Bone marrow (tissue), 2 donors: ENCODE measurements around the gene VSTM4.

Experiments used
- DNase-seq, 2 donors: peaks; one replicate each; lab custom pipeline; 2025; lab: John Stamatoyannopoulos, UW

Gene VSTM4, protein sequence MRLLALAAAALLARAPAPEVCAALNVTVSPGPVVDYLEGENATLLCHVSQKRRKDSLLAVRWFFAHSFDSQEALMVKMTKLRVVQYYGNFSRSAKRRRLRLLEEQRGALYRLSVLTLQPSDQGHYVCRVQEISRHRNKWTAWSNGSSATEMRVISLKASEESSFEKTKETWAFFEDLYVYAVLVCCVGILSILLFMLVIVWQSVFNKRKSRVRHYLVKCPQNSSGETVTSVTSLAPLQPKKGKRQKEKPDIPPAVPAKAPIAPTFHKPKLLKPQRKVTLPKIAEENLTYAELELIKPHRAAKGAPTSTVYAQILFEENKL

DNA sequence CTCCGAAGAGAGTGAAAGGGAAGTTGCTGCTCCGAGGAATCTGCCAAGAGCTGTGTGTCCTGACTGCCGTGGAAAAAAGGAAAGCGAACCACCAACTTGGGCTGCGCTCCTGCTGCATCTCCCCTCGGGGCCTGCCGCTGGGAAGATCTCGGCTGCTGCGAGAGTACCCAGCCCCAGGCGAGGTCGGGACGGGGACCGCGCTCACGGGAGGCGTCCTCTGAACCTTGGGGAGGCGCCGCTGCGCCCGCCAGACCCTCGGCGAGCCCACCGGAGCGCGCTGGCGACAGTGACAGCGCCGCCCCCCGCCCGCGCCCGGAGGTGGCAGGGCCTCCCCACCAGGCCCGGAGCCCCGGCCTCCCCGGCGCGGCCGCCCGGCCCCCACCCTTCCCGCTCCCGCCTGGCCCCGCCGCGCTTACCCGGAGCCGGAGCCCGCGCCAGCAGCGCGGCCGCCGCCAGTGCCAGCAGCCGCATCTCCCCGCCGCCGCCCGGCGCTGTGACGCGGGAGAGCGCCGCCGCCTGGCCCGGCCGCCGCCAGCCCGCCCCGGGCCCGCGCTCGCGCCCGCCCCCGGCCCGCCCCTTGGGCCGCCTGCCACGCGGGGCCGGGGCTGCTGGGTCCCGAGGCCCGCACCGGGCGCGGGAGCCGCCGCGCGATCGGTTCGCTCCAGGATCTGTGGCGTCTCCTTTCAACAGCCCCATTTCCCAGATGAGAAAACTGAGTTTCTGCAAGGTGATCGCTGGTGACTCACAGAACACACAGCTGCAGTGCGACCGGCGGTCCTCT is at the start of gene VSTM4:
Gene VSTM4 (minus strand): TSS at position 508 of the 781 bp plus-strand sequence. CDS start 37 bp downstream, at position 471.
- no peak for DNase-seq

DNA sequence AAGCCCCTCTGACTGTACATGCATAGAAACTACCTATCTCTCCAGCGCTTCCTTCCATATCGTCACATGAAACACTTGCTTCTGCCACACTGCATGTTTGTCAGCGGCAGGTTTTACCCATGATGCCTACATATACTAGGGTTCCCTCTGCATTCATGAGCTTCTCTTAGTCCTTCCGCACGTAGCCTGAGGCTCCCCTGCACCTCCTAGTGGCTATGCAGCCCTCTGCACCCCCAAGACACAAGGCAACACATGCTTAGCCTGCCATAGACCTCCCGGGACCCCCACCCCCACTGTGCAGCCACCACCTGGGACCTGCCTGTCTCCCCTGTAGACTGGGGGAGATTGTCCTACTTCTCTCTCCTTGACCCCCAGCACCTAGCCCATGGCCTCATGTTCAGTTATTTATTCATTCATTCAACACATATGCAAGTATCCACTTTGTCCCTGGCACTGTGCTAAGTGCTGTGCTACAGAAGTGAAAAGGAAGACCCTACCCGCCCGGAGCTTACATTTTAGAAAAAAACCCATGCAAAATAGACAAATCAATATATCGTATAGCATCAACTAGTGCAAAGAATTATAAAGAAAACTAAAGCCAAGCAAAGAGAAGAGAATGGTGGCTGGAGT is 49.4 kb upstream of the VSTM4 start:
- DNase-seq, result peak in 1 of 2 donors; percentile 56

DNA sequence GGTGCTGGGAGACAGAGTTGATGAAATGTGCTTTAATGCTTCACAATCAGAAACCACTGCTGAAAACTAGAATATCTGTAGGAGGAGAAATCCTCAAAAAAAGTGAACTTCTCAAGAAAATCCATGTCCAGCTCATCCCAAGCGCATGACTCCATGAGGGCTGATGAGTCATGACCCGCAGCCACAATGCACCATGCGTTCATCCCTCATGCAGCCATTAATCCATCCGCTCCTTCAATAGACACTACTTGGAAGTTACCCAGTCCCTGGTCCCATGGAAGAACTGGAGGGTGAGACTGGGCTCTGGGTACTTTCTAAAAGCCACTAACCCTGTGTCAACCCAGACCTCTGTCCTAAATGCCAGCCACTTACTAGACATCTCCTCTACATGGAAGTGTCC is 48.4 kb upstream of the VSTM4 start:
- no peak for DNase-seq

DNA sequence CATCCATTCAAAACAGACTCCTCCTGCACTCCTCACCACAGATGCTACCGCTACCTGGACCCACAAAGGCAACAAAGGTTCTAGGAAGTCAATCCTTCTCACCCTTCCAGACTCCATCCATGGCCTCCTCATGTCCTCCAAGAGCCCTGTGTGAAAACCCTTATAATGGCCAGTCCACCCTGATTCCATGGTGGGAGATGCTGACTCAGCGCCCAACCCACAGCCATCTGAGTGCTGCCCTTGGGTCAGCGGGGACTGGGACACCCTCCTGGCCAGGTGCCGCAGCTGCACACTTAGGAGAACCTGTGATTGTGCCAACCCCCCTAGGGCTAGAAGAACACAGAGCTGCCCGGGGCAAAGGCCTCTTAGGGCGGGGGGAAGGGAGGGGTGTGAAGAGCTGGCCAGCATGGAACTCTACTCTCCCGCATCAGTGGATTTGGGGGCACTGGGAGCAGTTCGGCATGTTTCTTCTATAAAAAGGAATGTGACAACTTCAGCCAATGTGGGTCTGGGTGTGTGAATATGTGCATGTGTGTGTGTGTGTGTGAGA is 47.5 kb upstream of the VSTM4 start:
- DNase-seq, result no peak

DNA sequence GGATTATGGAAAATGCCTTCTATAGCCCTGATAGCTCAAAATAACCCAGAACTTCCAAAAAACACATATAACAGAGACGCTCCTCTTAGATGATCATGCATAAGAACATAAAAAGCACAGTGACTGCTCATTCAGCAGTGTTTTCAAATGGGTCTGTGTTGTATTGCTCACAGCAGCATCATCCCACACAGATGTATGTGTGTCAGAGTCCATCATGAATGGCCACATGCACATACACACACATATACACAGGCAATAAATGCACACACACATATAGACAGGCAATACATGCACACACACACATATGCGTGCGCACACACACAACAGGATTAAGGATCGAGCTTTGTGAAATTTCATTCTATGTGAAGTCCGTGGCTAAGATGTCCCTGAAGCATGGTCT is 46.7 kb upstream of the VSTM4 start:
- DNase-seq, result no peak

DNA sequence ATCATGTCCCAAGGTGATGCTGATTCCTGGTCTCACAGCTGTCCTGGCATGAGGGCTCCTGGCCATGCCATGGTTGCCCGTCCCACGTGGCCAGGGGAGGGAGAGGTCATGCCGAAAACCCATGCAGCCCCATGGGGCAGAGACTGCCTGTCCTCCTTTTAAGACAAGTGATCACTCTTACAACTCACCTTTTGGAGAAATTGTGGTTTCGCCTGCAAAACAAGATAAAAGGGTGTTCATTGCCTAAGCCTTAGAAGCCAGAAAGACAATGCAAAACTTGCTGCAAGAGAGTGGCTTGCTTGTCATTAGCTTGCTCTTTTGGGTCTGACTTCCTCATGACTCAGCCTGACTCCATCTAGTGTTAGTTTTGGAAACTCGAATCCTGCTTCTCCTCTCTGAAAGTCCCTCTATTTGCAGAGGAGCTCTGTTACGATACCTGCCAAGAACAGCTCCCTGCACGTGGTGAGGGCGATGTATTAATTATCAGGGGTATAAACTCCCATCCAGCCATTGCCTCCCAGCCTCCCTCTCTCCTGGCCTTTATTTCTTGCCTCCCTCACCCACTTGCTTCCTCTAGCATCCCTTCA is 46.2 kb upstream of the VSTM4 start:
- peak in 1 of 2 donors; percentile 38 for DNase-seq

DNA sequence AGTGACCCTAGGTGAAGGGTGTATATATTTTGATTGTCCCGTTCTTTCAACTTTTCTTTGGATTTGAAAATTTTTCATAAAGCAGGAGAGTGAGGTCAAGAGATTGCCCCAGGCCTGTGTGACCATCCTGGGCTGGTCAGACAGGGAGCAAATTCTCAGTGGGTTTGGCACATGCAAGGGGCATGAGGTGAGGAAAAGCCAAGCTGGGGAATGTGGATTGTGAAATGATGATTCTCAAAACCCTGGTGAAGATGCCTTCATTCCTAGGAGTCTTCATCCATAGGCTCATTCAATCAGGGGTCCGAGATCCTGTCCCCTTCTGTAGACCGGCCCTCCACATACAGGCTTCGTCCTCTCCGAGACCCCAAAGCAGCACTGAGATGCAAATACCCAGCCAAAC is 45.5 kb upstream of the VSTM4 start:
- no peak for DNase-seq

DNA sequence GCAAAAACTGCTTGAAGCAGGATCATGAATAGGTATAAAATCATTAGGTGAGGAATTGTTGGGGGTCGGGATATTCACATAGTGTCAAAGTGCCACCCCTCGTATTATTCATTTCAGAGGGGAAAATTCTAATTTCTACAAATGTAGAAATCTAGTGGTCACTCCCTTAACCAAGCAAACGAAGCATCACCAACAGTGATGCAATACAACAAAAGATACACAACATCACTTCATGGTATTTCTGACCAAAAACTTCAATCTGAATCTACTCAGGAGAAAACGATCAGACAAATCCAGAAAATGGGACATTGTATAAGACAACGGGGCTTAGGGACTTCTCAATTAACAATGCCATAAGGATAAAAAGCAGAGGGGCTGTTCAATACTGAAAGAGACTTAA is 44.8 kb upstream of the VSTM4 start:
- no peak for DNase-seq

DNA sequence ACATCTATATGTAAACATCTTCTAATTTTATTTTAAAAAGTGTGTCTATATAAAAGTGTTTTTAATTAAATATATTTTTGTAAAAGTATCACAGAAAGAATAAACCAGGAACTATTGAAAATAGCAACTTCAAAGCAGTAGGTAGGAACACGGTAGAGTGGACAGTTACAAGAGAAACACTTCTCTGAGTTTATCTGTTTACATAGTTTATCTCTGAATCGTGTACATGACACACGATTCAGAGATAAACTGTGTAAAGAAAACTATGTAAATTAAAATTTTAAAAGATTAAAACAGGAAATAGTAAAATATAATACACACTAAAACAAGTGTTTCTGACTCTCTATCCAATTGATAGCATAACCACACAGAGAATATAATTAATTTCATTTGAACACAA is 43.6 kb upstream of the VSTM4 start:
- no peak for DNase-seq

DNA sequence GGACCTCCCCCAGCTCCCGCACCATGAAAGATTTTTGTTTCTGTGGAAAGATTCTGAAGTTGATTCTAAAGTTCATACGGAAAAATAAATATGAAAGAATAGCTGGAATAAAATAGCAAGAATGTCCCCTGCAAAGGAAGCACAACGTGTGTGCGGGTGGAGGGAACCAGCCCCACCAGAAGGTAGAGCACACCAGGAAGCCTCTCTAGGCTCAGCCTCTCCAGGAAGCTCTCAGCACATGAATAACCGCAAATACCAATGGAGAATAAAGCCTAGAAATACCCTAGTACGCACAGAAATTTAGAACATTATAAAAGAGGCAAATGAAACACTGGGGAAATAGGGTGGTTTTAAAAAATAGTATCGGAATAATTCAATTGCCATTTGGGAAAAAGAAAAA is 43.1 kb upstream of the VSTM4 start:
- DNase-seq, result no peak

DNA sequence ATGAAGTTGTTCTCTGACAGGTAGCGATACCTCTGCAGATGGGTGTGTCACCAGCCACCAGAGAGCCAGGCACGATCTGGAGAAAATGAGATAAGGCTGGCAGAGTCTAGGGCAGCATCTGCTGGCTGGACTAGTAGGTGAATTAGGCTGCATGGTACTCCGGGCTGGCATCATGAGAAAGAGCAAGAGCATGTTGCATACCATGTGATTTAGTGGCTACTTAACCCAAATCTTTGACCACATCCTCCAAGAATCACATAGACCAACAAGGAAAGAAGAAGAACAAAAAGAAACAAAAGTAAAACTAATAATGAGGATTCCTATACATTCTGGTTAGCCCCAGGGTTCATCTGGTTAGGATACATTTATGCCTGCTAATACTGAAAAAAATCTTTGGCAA is 41.9 kb upstream of the VSTM4 start:
- no peak for DNase-seq

DNA sequence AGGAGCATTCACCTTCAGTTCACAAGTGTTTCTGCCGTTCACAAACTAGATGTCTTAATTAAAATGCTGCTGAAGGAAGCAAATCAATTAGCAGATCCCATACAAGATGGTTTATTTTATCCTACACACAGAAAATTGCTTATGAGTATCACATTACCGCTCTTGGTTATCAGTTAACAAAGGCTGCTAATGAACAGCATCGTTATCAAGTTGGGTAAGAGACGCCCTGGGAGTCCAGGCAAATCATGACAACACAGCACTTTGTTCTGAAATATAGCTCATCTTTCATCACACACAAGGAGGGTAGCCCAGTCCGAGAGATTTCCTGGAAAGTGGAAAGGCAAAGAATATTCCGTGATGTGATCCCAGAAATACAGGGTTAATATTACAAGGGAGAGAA is 39.3 kb upstream of the VSTM4 start:
- DNase-seq, result no peak

DNA sequence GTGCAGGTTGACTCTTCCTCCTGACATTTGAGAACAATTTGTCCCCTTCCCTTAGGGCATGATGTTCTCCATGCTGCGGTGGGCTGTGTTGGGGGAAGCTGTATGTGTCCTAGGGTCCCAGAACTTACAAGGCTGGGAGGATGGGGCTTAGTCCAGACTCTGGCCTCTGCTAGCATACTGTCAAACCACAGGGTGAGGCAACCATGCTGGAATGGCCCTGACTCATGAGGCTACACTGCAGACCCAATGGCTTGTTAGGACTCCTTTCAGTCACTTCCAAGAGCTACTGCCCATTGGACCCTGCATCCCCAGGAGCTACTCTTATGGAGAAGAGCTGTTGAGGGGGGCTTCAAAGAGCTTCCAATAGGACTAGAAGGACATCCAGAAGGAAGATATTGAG is 38.6 kb upstream of the VSTM4 start:
- DNase-seq, result no peak

DNA sequence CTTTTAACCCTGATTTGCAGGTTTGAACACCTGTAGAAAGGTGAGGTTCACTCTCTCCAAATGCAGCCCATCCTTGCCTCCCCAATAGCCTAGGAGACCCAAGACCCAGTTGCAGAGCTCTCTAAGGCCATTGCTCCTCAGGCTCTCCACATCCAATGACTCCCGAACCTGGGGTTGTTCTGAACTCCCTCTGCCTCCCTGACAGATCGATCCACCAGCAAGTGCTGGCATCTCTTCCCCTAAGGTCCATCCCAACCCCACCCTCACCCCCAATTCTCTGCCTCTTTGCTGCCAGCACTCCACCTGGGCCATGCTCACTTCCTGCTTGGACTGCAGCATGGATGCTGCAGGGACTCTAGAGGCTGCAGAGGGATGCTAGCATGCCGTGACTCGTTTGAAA is 37.8 kb upstream of the VSTM4 start:
- DNase-seq, result no peak

DNA sequence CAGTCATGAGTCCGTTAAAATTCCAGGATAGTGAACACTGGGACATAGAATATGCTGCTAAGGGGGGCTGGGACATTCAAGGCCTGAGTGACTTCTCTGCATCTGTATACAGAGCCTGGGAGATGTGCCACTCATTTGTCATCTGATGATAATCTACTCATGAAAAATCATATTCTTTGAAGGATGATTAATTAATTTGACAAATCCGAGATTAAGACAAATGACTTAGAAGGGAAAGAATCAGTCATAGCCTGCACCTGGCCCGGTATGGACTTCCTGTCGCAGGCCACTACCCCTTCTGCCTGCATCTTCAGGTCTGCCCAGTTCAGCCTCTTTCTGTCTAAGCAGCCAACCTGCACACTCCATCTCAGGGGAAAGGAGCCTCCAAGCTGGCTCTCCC is 37.3 kb upstream of the VSTM4 start:
- DNase-seq, result no peak

DNA sequence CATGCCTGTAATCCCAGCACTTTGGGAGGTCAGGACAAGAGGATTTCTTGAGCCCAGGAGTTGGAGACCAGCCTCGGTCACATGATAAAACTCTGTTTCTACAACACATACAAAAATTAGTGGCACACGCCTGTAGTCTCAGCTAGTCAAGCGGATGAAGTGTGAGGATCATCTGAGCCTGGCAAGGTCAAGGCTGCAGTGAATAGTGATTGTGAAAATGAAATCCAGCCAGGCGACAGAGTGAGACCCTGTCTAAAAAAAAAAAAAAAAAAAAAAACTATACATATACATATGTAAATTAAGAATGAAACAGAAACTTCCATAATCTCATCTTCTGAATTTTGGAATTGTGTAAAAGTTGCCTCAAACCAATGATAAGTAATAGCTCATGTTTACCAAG is 36.7 kb upstream of the VSTM4 start:
- no peak for DNase-seq

DNA sequence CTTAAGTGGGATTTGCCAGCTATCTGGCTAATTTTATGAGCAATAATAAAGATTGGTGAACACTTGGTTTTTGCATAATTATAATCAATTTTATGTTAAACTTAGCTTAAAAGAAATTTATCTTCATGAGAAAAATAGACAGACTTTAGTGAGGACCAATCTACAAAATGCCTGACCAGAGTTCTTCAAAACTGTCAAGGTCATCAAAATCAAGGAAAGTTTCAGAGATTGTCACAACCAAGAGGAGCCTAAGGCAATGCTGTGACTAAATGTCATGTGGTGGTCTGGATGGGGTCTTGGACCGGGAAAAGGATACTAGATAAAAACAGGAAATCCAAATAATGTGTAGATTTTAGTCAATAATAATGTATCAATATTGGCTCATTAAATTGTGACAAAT is 36.2 kb upstream of the VSTM4 start:
- DNase-seq, result no peak

DNA sequence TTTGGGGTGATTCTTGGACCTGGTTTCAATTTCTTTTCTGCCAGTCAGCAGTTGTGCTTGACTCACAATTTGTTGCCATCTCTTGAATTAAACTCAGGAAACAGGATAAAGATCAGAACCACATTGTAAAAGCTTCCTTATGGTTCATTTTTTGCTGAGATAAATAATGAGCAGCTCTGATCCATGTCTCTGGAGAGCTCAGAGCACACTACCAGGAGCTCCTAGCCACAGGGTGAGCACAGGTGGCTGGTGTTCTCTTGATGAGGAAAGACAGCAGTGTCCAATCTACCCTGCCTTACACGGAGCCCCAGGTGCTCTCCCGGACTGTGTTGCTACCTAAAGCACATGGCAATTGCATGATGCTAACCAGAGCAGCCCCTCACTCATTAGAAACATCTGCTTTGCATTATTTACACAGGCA is 35.7 kb upstream of the VSTM4 start:
- DNase-seq, result peak in 1 of 2 donors; percentile 20

DNA sequence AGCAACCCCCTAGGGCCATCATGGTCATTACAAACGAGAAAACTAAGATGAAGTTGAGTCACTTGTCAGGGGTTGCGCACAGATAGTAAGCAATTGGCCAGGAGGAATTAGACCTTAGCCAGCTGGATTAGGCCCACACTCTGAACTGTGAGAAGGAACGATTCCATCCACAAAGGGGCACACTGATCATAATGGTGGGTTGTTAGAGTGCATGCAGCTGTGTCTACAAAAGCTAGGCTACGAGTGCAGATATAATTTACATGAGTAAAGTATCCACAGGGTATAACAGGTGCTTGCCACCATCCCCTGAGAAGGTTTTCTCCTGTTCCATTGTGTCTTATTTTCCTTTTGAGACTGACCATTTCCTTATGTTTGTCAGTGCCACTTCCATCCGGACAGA is 35.1 kb upstream of the VSTM4 start:
- no peak for DNase-seq

DNA sequence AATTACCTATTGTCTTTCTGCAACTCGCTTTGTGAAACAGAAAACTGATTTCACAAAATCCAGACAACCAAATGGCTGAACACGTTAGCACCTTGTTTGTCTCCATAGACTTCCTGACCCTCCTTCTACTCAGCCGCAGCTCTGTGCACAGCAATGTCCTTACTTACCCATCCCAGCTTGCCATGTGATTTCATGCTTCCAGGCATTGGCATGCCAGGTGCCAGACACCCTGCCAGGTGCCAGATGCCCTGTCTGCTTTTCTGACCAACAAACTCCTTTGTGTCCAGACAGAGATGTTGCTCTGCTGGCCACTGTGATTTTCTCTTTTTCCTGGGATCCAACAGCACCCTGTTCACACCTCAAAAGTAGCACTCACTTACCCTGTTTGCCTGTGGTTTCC is 34.6 kb upstream of the VSTM4 start:
- no peak for DNase-seq

DNA sequence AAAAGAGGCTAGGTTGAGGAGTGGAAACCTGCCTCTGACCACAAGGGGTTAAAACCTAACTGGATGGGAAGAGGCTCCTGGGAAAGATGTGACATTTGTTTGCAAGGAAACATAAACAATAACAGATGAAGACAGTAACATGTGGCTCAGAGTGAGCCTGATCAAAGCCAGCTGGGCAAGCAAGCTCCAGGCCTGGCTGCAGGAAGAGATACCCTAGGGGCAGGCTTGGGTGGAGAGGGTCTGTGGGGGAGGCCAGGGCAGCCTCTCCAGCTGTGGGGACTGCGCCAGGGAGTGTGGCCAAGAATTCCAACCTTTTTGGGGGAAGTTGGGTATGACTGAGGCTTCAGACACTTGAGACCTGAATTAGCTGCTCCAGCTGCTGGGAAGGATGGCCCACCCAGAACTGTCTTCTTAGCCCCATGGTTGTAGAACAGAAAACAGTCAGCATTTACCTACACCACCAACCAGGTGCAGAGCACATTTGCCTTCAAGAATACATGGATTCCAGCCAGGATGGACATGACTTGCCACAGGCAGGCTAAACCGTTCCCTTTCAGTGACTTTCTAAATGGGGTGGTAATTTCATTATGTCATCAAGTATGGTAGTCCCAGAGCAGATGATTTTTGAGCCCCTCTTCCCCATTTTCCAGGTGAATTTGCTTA is 28.9 kb upstream of the VSTM4 start:
- DNase-seq, result no peak

DNA sequence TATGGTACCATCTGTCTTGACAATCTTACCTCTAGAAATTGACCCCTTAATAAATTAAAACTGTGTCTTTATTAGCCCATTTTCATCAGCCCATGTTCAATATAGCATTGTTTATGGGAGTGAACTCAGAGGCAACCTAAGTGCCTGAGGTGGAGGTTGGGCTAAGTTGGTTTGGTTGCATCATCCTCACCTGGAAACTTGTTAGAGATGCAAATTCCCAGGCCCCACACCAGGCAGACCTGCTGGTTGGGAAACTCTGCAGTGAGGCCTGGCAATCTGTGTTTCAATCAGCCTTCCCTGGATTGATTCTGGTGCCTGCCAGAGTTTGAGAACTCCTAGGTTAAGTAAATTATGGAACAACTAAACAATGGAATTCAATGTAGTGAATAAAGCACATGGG is 27.9 kb upstream of the VSTM4 start:
- no peak for DNase-seq
